Calu3 (cell line): ENCODE measurements around the gene SHC1. TPM values are rescaled to one million over a fixed set of nuclear protein-coding genes. Genes with fewer than 3 reads are reported as not detected.

Source experiments
- BruUV-seq: library from RNA; stranded (reverse); fragments of 400-500 nt; replicated peaks from 2 replicates; lab custom pipeline; 2021; lab: Mats Ljungman, UMichigan
- CTCF ChIA-PET: fragments of 300-600 bp; sonication (Branson Sonifier 250); formaldehyde crosslinking; loops from one replicate; lab custom pipeline; 2022; ENCODE audit warnings: antibody characterized with exemption; lab: Charles Lee
- DNase-seq: peaks from one replicate; pipeline ENCODE4 v3.0.0; 2022
- H3K27ac Mint-ChIP-seq: one replicate; pipeline ENCODE4 v1.8.0; 2022; ENCODE audit warnings: mixed read lengths; ENCODE audit not compliant: unreplicated experiment
- H3K27me3 Mint-ChIP-seq: one replicate; pipeline ENCODE4 v1.8.0; 2022; ENCODE audit warnings: mixed read lengths; ENCODE audit not compliant: unreplicated experiment
- H3K36me3 Mint-ChIP-seq: one replicate; pipeline ENCODE4 v1.8.0; 2022; ENCODE audit warnings: mild to moderate bottlenecking, moderate library complexity, mixed read lengths; ENCODE audit not compliant: insufficient read depth, unreplicated experiment
- H3K4me1 Mint-ChIP-seq: one replicate; pipeline ENCODE4 v1.8.0; 2022; ENCODE audit warnings: mild to moderate bottlenecking, low read depth, mixed read lengths; ENCODE audit not compliant: unreplicated experiment
- H3K4me3 Mint-ChIP-seq: one replicate; pipeline ENCODE4 v1.8.0; 2022; ENCODE audit warnings: mild to moderate bottlenecking, low read depth, moderate library complexity, mixed read lengths; ENCODE audit not compliant: unreplicated experiment
- H3K9me3 Mint-ChIP-seq: one replicate; pipeline ENCODE4 v1.8.0; 2022; ENCODE audit warnings: low read depth, mixed read lengths; ENCODE audit not compliant: unreplicated experiment
- intact Hi-C: fragments of 100-400 bp; cut with micrococcal nuclease; formaldehyde crosslinking; loops from one replicate; pipeline ENCODE4 v1.10.0; 2022; ENCODE audit not compliant: unreplicated experiment
- total RNA-seq: library from RNA; stranded (reverse); gene quantifications from 2 replicates; pipeline ENCODE4 v1.2.3, GENCODE V29; 2022
- TF ChIP-seq, protein P1 (sequence below): fragments of 200-600 bp; IDR thresholded peaks from one replicate; pipeline ENCODE4 v1.8.0; 2022; ENCODE audit warnings: antibody characterized with exemption; ENCODE audit not compliant: unreplicated experiment

Gene SHC1
- total RNA-seq, 1 experiment from 2014 or later = 77.5 TPM

DNA sequence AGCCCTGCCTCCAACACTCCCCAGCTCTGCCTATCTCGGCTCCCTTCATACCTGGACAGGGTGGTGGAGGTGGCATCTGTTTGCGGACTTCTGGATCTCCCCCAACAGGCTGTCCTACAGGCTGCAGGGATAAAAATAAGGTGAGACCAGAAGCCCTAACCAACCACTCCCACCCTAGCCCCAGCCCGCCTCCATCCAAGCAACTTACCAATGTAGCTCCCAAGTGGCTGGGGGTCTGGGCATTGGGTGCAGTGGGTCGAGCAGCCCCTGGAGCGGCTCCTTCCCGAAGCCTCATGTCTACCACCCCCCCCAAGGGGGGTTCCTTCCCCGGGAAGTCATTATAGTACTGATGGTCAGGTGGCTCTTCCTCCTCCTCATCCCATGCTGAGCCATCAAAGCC lies 4.4 kb downstream of the SHC1 start:
- Mint-ChIP-seq H3K4me1 (peaks cover 32% of the 10 kb centered on the region), H3K27ac (no peak overlapping the region), H3K27me3 (no peaks in the 10 kb centered on the region), H3K36me3 (peaks cover 67% of the 10 kb centered on the region), H3K9me3 (no peaks in the 10 kb centered on the region), H3K4me3 (no peak overlapping the region)
- CTCF ChIA-PET = interaction anchor here (1.2 kb wide), 1 partner anchor 24 kb away, joined by 3 read pairs; no protein-coding TSS in a partner anchor
- no TSS peak for BruUV-seq
- DNase-seq = no peak
- TF ChIP-seq, protein P1, sequence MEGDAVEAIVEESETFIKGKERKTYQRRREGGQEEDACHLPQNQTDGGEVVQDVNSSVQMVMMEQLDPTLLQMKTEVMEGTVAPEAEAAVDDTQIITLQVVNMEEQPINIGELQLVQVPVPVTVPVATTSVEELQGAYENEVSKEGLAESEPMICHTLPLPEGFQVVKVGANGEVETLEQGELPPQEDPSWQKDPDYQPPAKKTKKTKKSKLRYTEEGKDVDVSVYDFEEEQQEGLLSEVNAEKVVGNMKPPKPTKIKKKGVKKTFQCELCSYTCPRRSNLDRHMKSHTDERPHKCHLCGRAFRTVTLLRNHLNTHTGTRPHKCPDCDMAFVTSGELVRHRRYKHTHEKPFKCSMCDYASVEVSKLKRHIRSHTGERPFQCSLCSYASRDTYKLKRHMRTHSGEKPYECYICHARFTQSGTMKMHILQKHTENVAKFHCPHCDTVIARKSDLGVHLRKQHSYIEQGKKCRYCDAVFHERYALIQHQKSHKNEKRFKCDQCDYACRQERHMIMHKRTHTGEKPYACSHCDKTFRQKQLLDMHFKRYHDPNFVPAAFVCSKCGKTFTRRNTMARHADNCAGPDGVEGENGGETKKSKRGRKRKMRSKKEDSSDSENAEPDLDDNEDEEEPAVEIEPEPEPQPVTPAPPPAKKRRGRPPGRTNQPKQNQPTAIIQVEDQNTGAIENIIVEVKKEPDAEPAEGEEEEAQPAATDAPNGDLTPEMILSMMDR = no peak
- intact Hi-C loops = no loop called here

DNA sequence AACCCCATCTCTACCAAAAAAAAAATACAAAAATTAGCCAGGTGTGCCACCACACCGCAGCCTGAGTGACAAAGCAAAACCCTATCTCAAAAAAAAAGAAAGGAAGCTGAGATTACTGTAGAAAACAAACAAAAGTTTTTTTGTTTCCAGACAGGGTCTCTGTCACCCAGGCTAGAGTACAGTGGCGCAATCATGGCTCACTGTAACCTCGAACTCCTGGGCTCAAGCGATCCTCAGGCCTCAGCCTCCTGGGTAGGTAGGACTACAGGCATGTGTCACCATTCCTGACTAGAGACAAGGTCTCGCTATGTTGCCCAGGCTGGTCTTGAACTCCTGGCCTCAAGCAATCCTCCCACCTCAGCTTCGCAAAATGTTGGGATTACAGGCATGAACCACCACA lies 6.2 kb downstream of the SHC1 start:
- H3K36me3 Mint-ChIP-seq = peaks cover 74% of the 10 kb centered on the region
- no peak overlapping the region for H3K27ac Mint-ChIP-seq

DNA sequence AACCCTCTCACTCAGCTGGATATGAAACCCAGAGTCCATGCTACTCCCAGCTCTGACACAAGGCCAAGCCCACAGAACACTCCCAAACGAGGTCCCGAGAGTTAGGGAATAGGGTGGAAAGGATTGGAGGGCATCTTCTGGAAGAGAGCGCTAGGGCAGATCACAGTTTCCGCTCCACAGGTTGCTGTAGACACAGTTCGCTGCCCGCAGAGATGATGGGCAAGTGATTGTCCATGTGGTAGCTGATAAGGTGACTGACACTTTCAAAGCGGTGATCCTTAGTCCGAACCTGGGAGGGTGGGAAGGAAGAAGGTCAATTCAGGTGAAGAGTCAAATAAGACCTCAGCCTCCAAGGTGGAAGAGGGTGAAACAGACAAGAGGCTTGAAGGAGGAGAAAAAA lies 6.9 kb downstream of the SHC1 start:
- no peaks in the 10 kb centered on the region for H3K27me3 Mint-ChIP-seq
- H3K36me3 Mint-ChIP-seq = peaks cover 79% of the 10 kb centered on the region
- no TSS peak for BruUV-seq
- peaks cover 32% of the 10 kb centered on the region for H3K4me1 Mint-ChIP-seq
- TF ChIP-seq, protein P1 = no peak
- intact Hi-C loops = no loop called here
- H3K27ac Mint-ChIP-seq = no peak overlapping the region
- DNase-seq = no peak
- no peak overlapping the region for H3K4me3 Mint-ChIP-seq
- H3K9me3 Mint-ChIP-seq = no peaks in the 10 kb centered on the region
- CTCF ChIA-PET = interaction anchor here (1.1 kb wide), 1 partner anchor 54 kb away, joined by 3 read pairs; no protein-coding TSS in a partner anchor

More for the DNA sequence above, 6.2 kb downstream of the SHC1 start:
- no peaks in the 10 kb centered on the region for H3K27me3 Mint-ChIP-seq
- TF ChIP-seq, protein P1 = no peak
- DNase-seq = no peak
- no peak overlapping the region for H3K4me3 Mint-ChIP-seq
- no TSS peak for BruUV-seq
- intact Hi-C loops = no loop called here
- CTCF ChIA-PET = interaction anchor here (1.1 kb wide), 1 partner anchor 53 kb away, joined by 3 read pairs; no protein-coding TSS in a partner anchor
- H3K9me3 Mint-ChIP-seq = no peaks in the 10 kb centered on the region
- peaks cover 37% of the 10 kb centered on the region for H3K4me1 Mint-ChIP-seq

DNA sequence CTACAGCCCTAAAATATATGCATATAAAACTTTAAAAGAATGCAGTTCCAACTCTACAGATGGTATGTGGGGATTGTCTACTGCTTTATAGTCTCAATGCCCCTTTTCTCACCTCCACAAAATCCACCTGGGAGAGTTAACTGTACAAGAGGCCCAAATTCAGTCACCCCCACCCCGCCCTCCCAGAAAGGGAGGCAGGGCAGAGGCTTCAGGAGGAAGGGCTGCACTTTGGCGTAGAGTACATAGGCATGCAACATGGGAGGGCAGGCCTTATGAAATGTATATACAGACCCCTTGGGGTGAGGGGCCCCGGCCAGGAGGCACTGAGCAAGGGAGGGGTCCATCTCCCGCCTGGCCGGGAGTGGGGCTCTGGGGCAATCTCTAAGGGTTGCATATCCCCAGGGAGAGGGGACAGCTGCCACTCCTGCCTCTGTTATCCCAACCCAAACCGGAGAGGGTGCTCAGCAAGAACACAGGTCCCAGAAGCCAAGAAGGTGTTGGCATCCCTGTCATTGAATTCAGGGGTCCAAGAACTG lies 7.7 kb downstream of the SHC1 start:
- Mint-ChIP-seq H3K27me3 (no peaks in the 10 kb centered on the region), H3K9me3 (no peaks in the 10 kb centered on the region), H3K4me1 (peaks cover 32% of the 10 kb centered on the region), H3K27ac (peak overlapping the region; percentile 92), H3K36me3 (peaks cover 81% of the 10 kb centered on the region), H3K4me3 (peak overlapping the region; percentile 85)
- CTCF ChIA-PET = interaction anchor here (0.5 kb wide), 1 partner anchor 39 kb away, joined by 4 read pairs; the partner anchor contains the start of gene ZBTB7B
- intact Hi-C loops = no loop called here
- DNase-seq = no peak
- TF ChIP-seq, protein P1 = no peak
- BruUV-seq = no TSS peak
